Keratinocyte (primary cell): ENCODE data around the gene PRKAR2B. TPM values are rescaled to one million over a fixed set of nuclear protein-coding genes. Genes with fewer than 3 reads are reported as not detected.

Experiments used
- DNase-seq: peaks from one replicate; pipeline ENCODE4 v3.0.0-alpha.2; 2011; ENCODE audit warnings: low read depth, missing footprints, low spot score
- FAIRE-seq: peaks from 2 replicates; lab custom pipeline; 2011; peaks lifted over from hg19 to GRCh38; lab: Jason Lieb, UNC
- H2AFZ ChIP-seq: 2 replicates; pipeline ENCODE4 v1.6.0; 2012; ENCODE audit warnings: low read length, control low read depth, inconsistent platforms; ENCODE audit not compliant: control insufficient read depth
- H3K27ac ChIP-seq: 2 replicates; pipeline ENCODE4 v1.5.1; 2011; ENCODE audit warnings: low read length; ENCODE audit not compliant: control insufficient read depth, insufficient read depth
- H3K27me3 ChIP-seq: 3 replicates; pipeline ENCODE4 v1.6.0; 2011; ENCODE audit warnings: low read length; ENCODE audit not compliant: control insufficient read depth, insufficient read depth; ENCODE audit errors: extremely low read depth
- H3K36me3 ChIP-seq, 2 experiments: 2 replicates in 1 of 2; 3 replicates in 1 of 2; pipeline ENCODE4 v1.5.1; 2011; ENCODE audit warnings: low read length in 2 of 2, mild to moderate bottlenecking in 1 of 2; ENCODE audit not compliant: control insufficient read depth in 2 of 2, insufficient read depth in 2 of 2; ENCODE audit errors: extremely low read depth in 1 of 2
- H3K4me1 ChIP-seq: 3 replicates; pipeline ENCODE4 v1.5.1; 2011; ENCODE audit warnings: low read length; ENCODE audit not compliant: control insufficient read depth, insufficient read depth; ENCODE audit errors: extremely low read depth
- H3K4me2 ChIP-seq: 3 replicates; pipeline ENCODE4 v1.6.0; 2011; ENCODE audit warnings: low read depth, low read length; ENCODE audit not compliant: control insufficient read depth, insufficient read depth; ENCODE audit errors: extremely low read depth
- H3K4me3 ChIP-seq, 3 experiments: fragments of 200-600 bp in 1 of 3; sonication (generic) in 1 of 3; 2 replicates in 2 of 3; 3 replicates in 1 of 3; pipeline ENCODE4 v1.5.1; 2011 to 2016; ENCODE audit warnings: low read length in 3 of 3, mild to moderate bottlenecking in 3 of 3, control low read depth in 2 of 3, inconsistent platforms in 1 of 3, low read depth in 1 of 3, mixed read lengths in 1 of 3, mixed run types in 1 of 3, moderate library complexity in 1 of 3; ENCODE audit not compliant: control insufficient read depth in 2 of 3, insufficient read depth in 2 of 3; ENCODE audit errors: extremely low read depth in 1 of 3
- H3K79me2 ChIP-seq: 2 replicates; pipeline ENCODE4 v1.6.0; 2012; ENCODE audit warnings: low read length; ENCODE audit not compliant: control insufficient read depth, insufficient read depth
- H3K9ac ChIP-seq: 3 replicates; pipeline ENCODE4 v1.6.0; 2011; ENCODE audit warnings: low read length; ENCODE audit not compliant: control insufficient read depth, insufficient read depth; ENCODE audit errors: extremely low read depth
- H3K9me1 ChIP-seq: 3 replicates; pipeline ENCODE4 v1.6.0; 2011; ENCODE audit warnings: low read length; ENCODE audit not compliant: control insufficient read depth, insufficient read depth; ENCODE audit errors: extremely low read depth
- H3K9me3 ChIP-seq: 2 replicates; pipeline ENCODE4 v1.5.1; 2012; ENCODE audit warnings: low read depth, low read length; ENCODE audit not compliant: control insufficient read depth
- H4K20me1 ChIP-seq: 3 replicates; pipeline ENCODE4 v1.6.0; 2011; ENCODE audit warnings: low read length; ENCODE audit not compliant: control insufficient read depth, insufficient read depth; ENCODE audit errors: extremely low read depth
- CTCF ChIP-seq, 3 experiments: IDR thresholded peaks in 1 of 3; conservative IDR thresholded peaks in 1 of 3; optimal IDR thresholded peaks in 1 of 3; 2 replicates in 2 of 3; 3 replicates in 1 of 3; pipeline versions ENCODE3 to v1.5.1; 2011; ENCODE audit warnings: low read length in 3 of 3, mild to moderate bottlenecking in 3 of 3, moderate library complexity in 2 of 3, control low read depth in 1 of 3, inconsistent platforms in 1 of 3; ENCODE audit not compliant: insufficient read depth in 2 of 3; ENCODE audit errors: extremely low read depth in 1 of 3
- EZH2 ChIP-seq: IDR thresholded peaks from one replicate; pipeline ENCODE4 v1.6.1; 2012; ENCODE audit warnings: inconsistent platforms, mild to moderate bottlenecking, low read length, moderate library complexity
- dilution Hi-C: fragments of 300-500 bp; cut with MboI; formaldehyde crosslinking; loops from one replicate; pipeline ENCODE4 v1.7.0; 2020; ENCODE audit warnings: low sequenced_read_pairs; ENCODE audit not compliant: extremely low pct_ligation_motif_present
- polyA plus RNA-seq, 5 experiments: library from polyadenylated mRNA; depleted of rRNA in 3 of 5; stranded (reverse) in 3 of 5; stranded (forward) in 1 of 5; unstranded in 1 of 5; fragments of >200 nt; gene quantifications; 1 replicate in 1 of 5; 2 replicates in 3 of 5; 3 replicates in 1 of 5; pipeline versions ENCODE4 v1.2.1 to v1.2.3, GENCODE V29; 2011 to 2012; ENCODE audit warnings: missing spikeins in 2 of 5, low read depth in 1 of 5, low replicate concordance in 1 of 5

PRKAR2B gene
- polyA plus RNA-seq, 1 donor (not counting 4 experiments of a cell fraction or from before 2014, with no cell fraction given) = 0.01 TPM

DNA sequence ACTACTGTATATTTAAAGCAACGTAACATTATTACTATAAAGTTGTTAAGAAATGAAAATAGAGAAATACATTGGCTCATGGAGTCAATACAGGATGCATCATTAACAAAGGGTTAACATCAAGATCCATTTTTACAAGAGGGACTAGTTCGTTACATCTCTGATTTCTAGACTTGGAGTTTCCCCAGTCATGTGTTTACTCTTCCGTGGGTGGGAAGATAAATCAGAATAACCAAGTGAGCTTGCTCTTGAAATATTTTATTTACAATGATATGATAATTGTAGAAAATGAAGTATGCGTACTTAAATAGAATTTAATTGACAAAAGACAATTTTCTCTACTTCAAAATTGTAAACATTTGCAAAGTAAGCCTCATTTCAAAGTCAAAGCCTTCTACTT is 1.0 kb upstream of the PRKAR2B start:
- Histone ChIP-seq H4K20me1 (no peaks in the 10 kb centered on the region), H3K9ac (no peak overlapping the region), H3K27ac (no peak overlapping the region), H3K79me2 (no peaks in the 10 kb centered on the region), H3K9me3 (no peaks in the 10 kb centered on the region), H3K4me1 (peaks cover 3% of the 10 kb centered on the region), H3K9me1 (no peaks in the 10 kb centered on the region), H3K27me3 (peaks cover 28% of the 10 kb centered on the region), H3K4me3 (no peak overlapping the region), H3K36me3 (no peaks in the 10 kb centered on the region), H2AFZ (no peak overlapping the region), H3K4me2 (no peak overlapping the region)
- no peak for FAIRE-seq
- TF ChIP-seq CTCF (optimal IDR thresholded peaks at IDR 0.05 in 1 of 3, IDR thresholded peaks at IDR 0.05 in 1 of 3, conservative IDR thresholded peaks at IDR 0.05 in 1 of 3; ENCODE audit: extremely low read depth in 1 of 3, insufficient read depth in 2 of 3, low read length in 3 of 3) (no peak), EZH2 (no peak)
- dilution Hi-C loops = no loop called here
- no peak for DNase-seq

- FAIRE-seq (no peak), DNase-seq (no peak)
- Histone ChIP-seq H3K27me3 (peaks cover 28% of the 10 kb centered on the region), H3K4me3 (no peak overlapping the region), H3K9me1 (no peaks in the 10 kb centered on the region), H4K20me1 (no peaks in the 10 kb centered on the region), H3K27ac (no peak overlapping the region), H3K36me3 (no peaks in the 10 kb centered on the region), H3K4me2 (peak overlapping the region; percentile 58), H3K4me1 (peaks cover 3% of the 10 kb centered on the region), H2AFZ (no peak overlapping the region), H3K79me2 (no peaks in the 10 kb centered on the region), H3K9ac (no peak overlapping the region), H3K9me3 (no peaks in the 10 kb centered on the region)
- dilution Hi-C loops = no loop called here
- TF ChIP-seq CTCF (optimal IDR thresholded peaks at IDR 0.05 in 1 of 3, IDR thresholded peaks at IDR 0.05 in 1 of 3, conservative IDR thresholded peaks at IDR 0.05 in 1 of 3; ENCODE audit: extremely low read depth in 1 of 3, insufficient read depth in 2 of 3, low read length in 3 of 3) = no peak
- TF ChIP-seq EZH2 = peak; percentile 58
Observed at GRCh38 chr7:107043921-107044346, 571 bp upstream of the PRKAR2B start.
